ENCODE data around the gene LDLRAD3.

DNA sequence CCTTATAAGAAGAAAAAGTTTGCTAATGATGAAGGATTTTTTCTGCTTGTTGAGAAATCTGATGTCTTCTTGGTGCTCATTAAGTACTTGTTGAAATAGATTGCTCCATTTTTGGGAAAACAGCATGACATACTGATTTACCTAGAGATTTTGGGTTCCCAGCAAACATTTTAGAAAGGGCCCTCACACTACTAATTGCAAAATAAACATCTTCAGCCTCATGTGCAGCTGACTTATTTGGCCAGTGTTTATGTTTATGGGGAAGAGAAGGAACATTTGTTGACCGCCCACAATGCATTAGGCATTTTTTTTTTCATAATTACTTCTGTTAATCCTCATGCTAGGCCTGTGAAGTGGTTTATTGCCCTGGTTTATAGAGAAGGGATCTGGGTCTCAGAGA, 40.1 kb downstream of the LDLRAD3 start:
- TF ChIP-seq POLR2A (IDR thresholded peaks at IDR 0.05; ENCODE audit: low read length) (no peak), GATA1 (IDR thresholded peaks at IDR 0.05; ENCODE audit: low read depth, low read length) (no peak)

All from erythroblast (primary cell).